ENCODE results near the gene TNNI3. TPM values are rescaled to one million over a fixed set of nuclear protein-coding genes. Genes with fewer than 3 reads are reported as not detected.
"Not testable (repeated sequence)": the region's sequence is repeated elsewhere in the genome, so short reads cannot be mapped to it uniquely, and the experiment has no call there.

The TNNI3 gene
- polyA plus RNA-seq (ENCODE audit: insufficient read length) = 3.3 TPM
- long read RNA-seq, donor 1, partial matches to known transcripts = 0 of 11 reads
- long read RNA-seq, donor 1, other reads (novel, unspliced or antisense) = 0 of 11 reads
- long read RNA-seq, donor 2, partial matches to known transcripts = 0 of 6 reads
- long read RNA-seq, donor 2, other reads (novel, unspliced or antisense) = 0 of 6 reads
- long read RNA-seq, donor 3, partial matches to known transcripts = 0 of 5 reads
- long read RNA-seq, donor 3, other reads (novel, unspliced or antisense) = 0 of 5 reads
- long read RNA-seq, donor 4, partial matches to known transcripts = 0 of 1 reads
- long read RNA-seq, donor 4, other reads (novel, unspliced or antisense) = 0 of 1 reads
- long read RNA-seq, donor 5, transcript TNNI3-202 (4 exons, 699 nt) = major isoform, 13 of 23 reads
- long read RNA-seq, donor 5, transcript TNNI3-207 (5 exons, 669 nt) = minor isoform, 7 of 23 reads
- long read RNA-seq, donor 5, partial matches to known transcripts = 0 of 23 reads
- long read RNA-seq, donor 5, other reads (novel, unspliced or antisense) = 0 of 23 reads
- long read RNA-seq, donor 6, partial matches to known transcripts = 0 of 6 reads
- long read RNA-seq, donor 6, other reads (novel, unspliced or antisense) = 0 of 6 reads
- long read RNA-seq, donor 7, transcript TNNI3-202 (4 exons, 699 nt) = major isoform, 9 of 17 reads
- long read RNA-seq, donor 7, transcript TNNI3-207 (5 exons, 669 nt) = minor isoform, 5 of 17 reads
- long read RNA-seq, donor 7, partial matches to known transcripts = 0 of 17 reads
- long read RNA-seq, donor 7, other reads (novel, unspliced or antisense) = 0 of 17 reads
- long read RNA-seq, donor 8, partial matches to known transcripts = 0 of 3 reads
- long read RNA-seq, donor 8, other reads (novel, unspliced or antisense) = 0 of 3 reads

GRCh38 chr19:55157064-55157908 is at the start of gene TNNI3:
Gene TNNI3, minus strand, starts transcription at chr19:55157732. Its CDS starts 143 bp downstream, at chr19:55157589.
- no peak for DNase-seq

- peak; percentile 31 for DNase-seq
These were observed 49.4 kb upstream of the TNNI3 start for GRCh38 chr19:55206664-55207500.

GRCh38 chr19:55202199-55202598 is 44.7 kb upstream of the TNNI3 start:
- not testable (repeated sequence) for DNase-seq

- no peak for DNase-seq
These were observed 42.2 kb upstream of the TNNI3 start for GRCh38 chr19:55199620-55200204.

- no peak for DNase-seq
These were observed 41.1 kb upstream of the TNNI3 start for GRCh38 chr19:55198651-55199050.

GRCh38 chr19:55197528-55197927 is 40.0 kb upstream of the TNNI3 start:
- DNase-seq = no peak

GRCh38 chr19:55196803-55197202 is 39.3 kb upstream of the TNNI3 start:
- DNase-seq = no peak

- DNase-seq = no peak
These were observed 35.9 kb upstream of the TNNI3 start for GRCh38 chr19:55193481-55193880.

- DNase-seq = no peak
These were observed 31.9 kb upstream of the TNNI3 start for GRCh38 chr19:55189403-55189835.

GRCh38 chr19:55188625-55189024 is 31.1 kb upstream of the TNNI3 start:
- DNase-seq = no peak

GRCh38 chr19:55186080-55186479 is 28.5 kb upstream of the TNNI3 start:
- DNase-seq = no peak

GRCh38 chr19:55181740-55182139 is 24.2 kb upstream of the TNNI3 start:
- DNase-seq = no peak

GRCh38 chr19:55179606-55180484 is 22.3 kb upstream of the TNNI3 start, which contains the start of gene SYT5:
Gene SYT5, minus strand, starts transcription at chr19:55180289. Its CDS starts 1,248 bp downstream, at chr19:55179041.
- DNase-seq = peak; percentile 34

- DNase-seq = peak; percentile 77
These were observed 21.5 kb upstream of the TNNI3 start for GRCh38 chr19:55178781-55179599.

GRCh38 chr19:55176076-55176475 is 18.5 kb upstream of the TNNI3 start:
- no peak for DNase-seq

- DNase-seq = no peak
These were observed 17.8 kb upstream of the TNNI3 start for GRCh38 chr19:55175117-55175867.

GRCh38 chr19:55174425-55175116 is 17.0 kb upstream of the TNNI3 start:
- no peak for DNase-seq
